Measurements from ENCODE around the gene TMTC2.

- TF ChIP-seq CTCF (IDR thresholded peaks at IDR 0.05) (no peak), EZH2 (IDR thresholded peaks at IDR 0.05; ENCODE audit: borderline replicate concordance, insufficient read depth, low read depth, low read length, poor library complexity, severe bottlenecking) (no peak)
Measured at GRCh38 chr12:82954064-82954463, 267.4 kb downstream of the TMTC2 start.

Measured in B cell (primary cell).